Occipital lobe (tissue), 1 donor: ENCODE measurements around the gene UBE2V1. TPM values are rescaled to one million over a fixed set of nuclear protein-coding genes. Genes with fewer than 3 reads are reported as not detected.

Experiments
- total RNA-seq: library from RNA; depleted of rRNA; stranded (reverse); fragments of >200 nt; gene quantifications from one replicate; pipeline ENCODE4 v1.2.3, GENCODE V29; 2014

UBE2V1 gene
- total RNA-seq, 1 donor from 2014 or later, result 30.1 TPM

Other genes starting within 250 kb of the UBE2V1 start
- gene SPATA2, start 197.6 kb downstream of the UBE2V1 start, total RNA-seq, result 2.7 TPM
- 38.7 TPM for gene RNF114, start 176.8 kb downstream of the UBE2V1 start, total RNA-seq
- not detected for gene SNAI1, start 130.2 kb downstream of the UBE2V1 start, total RNA-seq
- 10.0 TPM for gene PEDS1, start 40.6 kb upstream of the UBE2V1 start, total RNA-seq
- 0.78 TPM for gene CEBPB, start 77.7 kb upstream of the UBE2V1 start, total RNA-seq